SIG-M5 treated with dmso at 0.1 percent for 504 hours (cell line): ENCODE results near the gene ENPP3.
A peak's percentile ranks its signal among the peaks of the same experiment; 100 is the strongest.

ENCODE experiments used
- DNase-seq: peaks from one replicate; lab custom pipeline; 2025; ENCODE audit not compliant: unreplicated experiment; lab: John Stamatoyannopoulos, UW

The ENPP3 gene

GRCh38 chr6:131642565-131642964 is 5.5 kb downstream of the ENPP3 start:
- DNase-seq = no peak

GRCh38 chr6:131642987-131643611 is 6.0 kb downstream of the ENPP3 start:
- no peak for DNase-seq

GRCh38 chr6:131643855-131644460 is 6.9 kb downstream of the ENPP3 start:
- DNase-seq = no peak

- DNase-seq = no peak
Measured at GRCh38 chr6:131644921-131645320, 7.8 kb downstream of the ENPP3 start.

GRCh38 chr6:131645846-131646245 is 8.7 kb downstream of the ENPP3 start:
- DNase-seq = no peak

- DNase-seq = no peak
Measured at GRCh38 chr6:131646249-131646670, 9.2 kb downstream of the ENPP3 start.

GRCh38 chr6:131651782-131652181 is 14.7 kb downstream of the ENPP3 start:
- DNase-seq = no peak

GRCh38 chr6:131652472-131652871 is 15.4 kb downstream of the ENPP3 start:
- DNase-seq = no peak

GRCh38 chr6:131654326-131654725 is 17.2 kb downstream of the ENPP3 start:
- no peak for DNase-seq

- no peak for DNase-seq
Measured at GRCh38 chr6:131655387-131655786, 18.3 kb downstream of the ENPP3 start.

GRCh38 chr6:131655951-131656350 is 18.8 kb downstream of the ENPP3 start:
- no peak for DNase-seq

GRCh38 chr6:131656667-131657066 is 19.6 kb downstream of the ENPP3 start:
- no peak for DNase-seq

- DNase-seq = no peak
Measured at GRCh38 chr6:131657222-131657621, 20.1 kb downstream of the ENPP3 start.

GRCh38 chr6:131657630-131658111 is 20.6 kb downstream of the ENPP3 start:
- DNase-seq = no peak

GRCh38 chr6:131658287-131658686 is 21.2 kb downstream of the ENPP3 start:
- DNase-seq = no peak

GRCh38 chr6:131660195-131660594 is 23.1 kb downstream of the ENPP3 start:
- DNase-seq = peak; percentile 57

- DNase-seq = no peak
Measured at GRCh38 chr6:131663578-131664165, 26.6 kb downstream of the ENPP3 start.

GRCh38 chr6:131669891-131670290 is 32.8 kb downstream of the ENPP3 start:
- no peak for DNase-seq

- no peak for DNase-seq
Measured at GRCh38 chr6:131673184-131673583, 36.1 kb downstream of the ENPP3 start.

- DNase-seq = no peak
Measured at GRCh38 chr6:131678442-131678841, 41.3 kb downstream of the ENPP3 start.

- no peak for DNase-seq
Measured at GRCh38 chr6:131680868-131681267, 43.8 kb downstream of the ENPP3 start.

GRCh38 chr6:131681585-131681984 is 44.5 kb downstream of the ENPP3 start:
- no peak for DNase-seq
